T47D (cell line): ENCODE results near the gene CCDC57.

Experiments
- DNase-seq, 2 experiments: peaks; one replicate each; pipeline versions ENCODE4 v3.0.0 to v3.0.0-alpha.2; 2011 to 2012; ENCODE audit warnings: low read depth in 1 of 2, low spot score in 1 of 2
- JUND ChIP-seq: IDR thresholded peaks from 2 replicates; pipeline ENCODE4 v1.6.1; 2012; ENCODE audit warnings: low read depth
- in situ Hi-C: cut with HindIII; loops from 2 replicates; pipeline ENCODE4 v1.10.0; 2016; ENCODE audit warnings: low sequenced_read_pairs, low pct_unique_long_range_greater_than_20kb

The CCDC57 gene

DNA sequence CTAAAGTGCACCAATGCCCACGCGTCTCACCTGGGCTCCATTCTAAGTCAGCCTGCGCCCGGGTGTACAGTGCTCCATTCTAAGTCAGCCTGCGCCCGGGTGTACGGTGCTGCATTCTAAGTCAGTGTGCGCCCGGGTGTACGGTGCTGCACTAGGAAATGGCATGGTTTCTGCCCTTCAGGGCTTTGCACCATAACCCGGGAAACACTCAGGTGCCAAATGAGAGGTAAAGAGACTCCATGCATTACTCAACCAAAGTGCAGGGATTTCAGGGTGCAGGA, 85.4 kb downstream of the CCDC57 start:
- in situ Hi-C loops: no loop called here
- DNase-seq: no peak
- TF ChIP-seq JUND: no peak

DNA sequence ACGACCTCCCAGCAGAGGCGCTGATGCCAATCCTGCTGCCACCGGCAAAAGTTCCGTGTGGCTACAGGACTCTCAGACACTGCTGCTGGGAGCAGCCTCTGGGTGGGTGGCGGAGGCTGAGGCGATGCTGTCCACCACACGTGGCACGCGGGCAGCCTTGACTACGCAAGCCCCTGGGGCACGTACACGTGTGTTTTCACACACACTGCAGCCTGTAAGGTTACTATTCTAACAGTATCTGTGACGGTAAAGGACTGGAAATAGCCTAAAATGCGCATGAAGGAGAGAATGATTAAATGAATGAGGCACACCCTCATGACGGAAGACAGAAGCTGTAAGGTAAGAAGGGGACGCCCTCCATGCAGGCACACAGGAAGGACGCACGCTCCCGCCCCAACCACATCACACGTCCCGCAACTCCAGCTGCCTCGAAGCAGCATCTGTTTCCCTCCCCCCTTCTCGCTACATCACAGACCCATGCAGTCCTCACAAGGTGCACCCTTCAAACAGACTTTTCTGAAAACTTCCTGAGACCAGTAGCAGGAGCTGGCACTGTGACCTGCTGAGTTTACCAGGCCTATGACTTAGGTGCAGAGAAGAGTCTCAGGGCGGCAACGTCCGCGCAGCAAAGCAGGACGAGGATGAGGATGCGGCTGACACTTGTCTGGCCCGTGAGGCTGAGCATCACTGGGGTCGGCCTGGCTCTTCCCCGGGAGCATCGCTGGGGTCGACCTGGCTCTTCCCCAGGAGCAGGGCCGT, 85.9 kb downstream of the CCDC57 start:
- no peak for DNase-seq
- in situ Hi-C loops: no loop called here
- TF ChIP-seq JUND: no peak

DNA sequence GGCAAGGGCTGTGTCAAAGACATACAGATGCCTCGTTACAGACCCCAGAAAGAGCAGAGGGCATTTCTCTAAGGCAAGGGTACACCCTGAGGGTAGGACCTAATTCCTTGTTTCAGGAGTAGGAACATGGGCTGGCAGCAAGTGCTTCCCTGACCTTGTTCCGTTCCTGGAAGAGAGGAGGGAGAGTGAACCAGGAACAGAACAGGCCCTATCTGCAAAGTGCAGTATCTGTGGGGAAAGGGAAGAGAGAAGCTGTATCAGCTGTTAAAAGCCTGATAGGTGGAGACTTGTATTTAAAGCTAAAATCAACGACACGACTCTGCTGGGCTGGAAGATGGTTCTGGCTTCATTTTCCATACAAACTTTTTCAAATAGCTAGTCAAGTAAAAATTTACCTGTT, 88.5 kb downstream of the CCDC57 start:
- no peak for TF ChIP-seq JUND
- in situ Hi-C loops: no loop called here
- DNase-seq: no peak

DNA sequence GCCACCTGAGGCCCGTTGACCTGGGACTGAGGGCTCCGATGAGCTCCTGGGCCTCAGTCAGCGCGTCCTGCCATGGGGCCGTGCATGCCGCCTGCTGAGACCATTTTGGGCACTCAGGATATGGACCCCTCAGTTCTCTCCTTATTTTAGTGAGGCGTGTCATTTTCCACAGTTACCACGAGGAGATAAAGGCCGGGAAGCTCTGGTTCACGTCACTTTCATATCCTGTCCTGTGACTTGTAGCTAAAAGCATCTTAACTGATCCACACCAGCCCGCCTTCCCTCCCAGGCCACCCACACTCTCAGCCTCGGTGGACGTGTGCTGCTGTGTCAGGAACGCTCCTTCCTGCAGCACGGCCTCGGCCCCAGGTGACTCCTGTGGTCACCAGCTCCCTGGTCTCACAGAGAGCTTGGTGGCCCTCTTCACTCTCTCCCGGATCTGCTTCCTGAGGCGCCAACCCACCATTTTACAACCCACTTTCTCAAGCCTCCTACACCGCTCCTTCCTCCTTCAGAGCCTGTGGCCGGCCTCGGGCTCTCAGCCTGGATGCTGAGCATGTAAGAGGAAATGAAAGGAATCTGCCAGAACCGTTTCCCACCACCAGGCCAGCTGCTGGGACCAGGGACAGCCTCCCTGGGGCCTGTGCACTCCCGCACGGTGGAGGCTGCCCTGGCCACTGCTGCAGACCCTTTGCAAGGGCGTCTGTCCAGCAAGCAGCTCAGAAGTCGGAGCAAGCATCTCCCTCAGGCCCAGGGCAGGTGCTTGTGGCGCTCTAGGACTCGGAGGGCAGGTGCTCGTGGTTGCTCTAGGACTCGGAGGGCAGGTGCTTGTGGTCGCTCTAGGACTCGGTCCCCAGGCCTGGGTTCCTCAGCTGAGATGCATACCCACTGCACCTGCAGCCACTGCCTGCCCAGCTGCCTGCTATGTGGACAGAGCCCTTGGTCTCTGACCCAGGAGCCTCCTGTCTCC, 90.7 kb downstream of the CCDC57 start:
- in situ Hi-C loops: no loop called here
- no peak for TF ChIP-seq JUND
- DNase-seq: no peak

DNA sequence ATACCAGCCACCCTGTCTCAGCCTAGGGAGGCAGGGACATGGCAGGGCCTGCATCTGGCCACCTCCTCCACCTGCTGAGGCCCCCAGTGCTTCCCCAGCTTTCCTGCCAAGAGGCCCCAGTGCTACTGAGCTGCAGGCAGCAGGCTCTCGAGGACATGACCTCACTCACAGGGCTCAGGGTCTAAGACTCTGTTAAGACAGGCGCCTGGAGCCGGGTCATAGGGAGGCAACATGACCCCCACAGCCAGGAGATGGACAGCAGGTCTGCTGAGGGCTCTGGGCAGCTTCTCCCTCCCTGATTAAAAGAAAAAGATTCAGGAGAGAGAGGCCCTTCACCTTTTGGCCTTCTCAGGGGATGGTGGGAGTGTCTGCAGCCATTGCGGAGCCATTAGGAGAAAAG, 91.4 kb downstream of the CCDC57 start:
- no peak for DNase-seq
- no peak for TF ChIP-seq JUND
- in situ Hi-C loops: no loop called here

DNA sequence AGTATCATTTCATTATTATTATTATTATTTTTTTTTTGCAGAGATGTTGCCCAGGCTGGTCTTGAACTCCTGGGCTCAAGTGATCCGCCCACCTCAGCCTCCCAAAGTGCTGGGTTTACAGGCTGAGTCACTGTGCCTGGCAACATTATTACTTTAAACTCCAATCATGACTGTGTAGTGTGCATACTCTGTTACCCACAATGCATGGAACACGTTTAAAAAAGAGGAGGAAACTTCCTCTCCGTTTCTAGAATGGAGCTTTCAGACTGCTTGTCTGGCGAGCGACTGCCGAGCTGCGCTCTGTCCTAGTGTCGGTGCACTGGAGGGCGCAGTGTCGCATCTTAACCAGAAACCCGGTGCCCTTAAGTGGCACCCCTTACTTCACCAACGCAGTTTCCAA, 92.5 kb downstream of the CCDC57 start:
- DNase-seq: no peak
- no peak for TF ChIP-seq JUND
- in situ Hi-C loops: no loop called here

DNA sequence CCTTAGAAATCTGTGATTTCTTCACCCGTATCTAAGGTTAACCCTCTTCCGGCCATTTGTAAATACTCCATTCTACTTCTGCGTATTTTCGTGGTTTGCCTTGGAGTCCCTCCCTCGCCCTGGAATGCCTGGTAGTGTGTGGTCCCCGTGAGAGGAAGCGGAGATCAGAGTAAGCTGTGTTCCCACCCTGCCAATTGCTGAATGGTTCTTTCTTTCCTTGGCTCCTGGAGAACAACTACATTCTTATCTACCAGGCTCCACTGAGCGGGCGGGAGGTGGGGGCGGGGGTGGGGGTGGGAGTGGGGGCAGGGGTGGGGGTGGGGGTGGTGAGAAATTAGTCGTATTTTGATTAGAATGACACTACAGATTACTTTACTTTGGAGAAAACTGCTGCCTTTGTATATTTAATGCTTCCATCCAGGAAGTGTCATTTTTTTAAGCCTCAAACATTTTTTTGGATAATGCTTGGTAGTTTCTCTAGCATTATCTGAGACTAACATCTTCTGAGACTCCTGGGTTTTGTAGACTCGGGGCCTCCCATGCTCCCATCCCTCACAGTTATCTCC, 93.7 kb downstream of the CCDC57 start:
- DNase-seq: no peak
- in situ Hi-C loops: no loop called here
- TF ChIP-seq JUND: no peak

DNA sequence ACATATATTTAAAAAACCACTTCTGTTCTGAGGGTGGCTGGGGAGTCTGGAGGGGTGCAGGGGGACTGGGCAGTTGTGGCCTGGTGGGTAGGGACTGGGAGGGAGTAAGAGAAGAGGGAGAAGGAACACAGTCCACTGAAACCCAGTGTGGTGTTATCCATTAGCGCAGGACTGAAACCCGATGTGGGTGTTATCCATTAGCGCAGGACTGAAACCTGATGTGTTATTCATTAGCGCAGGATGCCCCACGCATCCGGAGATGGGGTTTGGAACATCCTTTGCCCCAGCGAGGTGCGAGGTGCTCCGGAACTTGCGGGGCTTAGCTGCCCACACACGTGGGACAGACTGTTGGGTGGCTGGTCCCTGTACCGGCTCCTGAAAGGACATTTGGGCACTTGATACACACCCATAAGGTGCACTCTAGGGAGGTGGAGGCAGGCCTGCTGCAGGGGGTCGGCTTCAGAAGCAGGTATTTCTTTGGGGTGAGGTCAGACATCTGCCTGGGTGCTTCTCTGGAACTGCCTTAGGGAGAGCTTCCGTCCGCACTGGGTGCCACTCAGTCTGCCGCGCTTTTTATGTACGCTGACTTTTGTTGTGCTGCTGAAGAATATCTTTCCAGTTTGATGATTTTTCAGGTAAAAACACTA, 94.4 kb downstream of the CCDC57 start:
- TF ChIP-seq JUND: no peak
- DNase-seq: no peak
- in situ Hi-C loops: no loop called here

DNA sequence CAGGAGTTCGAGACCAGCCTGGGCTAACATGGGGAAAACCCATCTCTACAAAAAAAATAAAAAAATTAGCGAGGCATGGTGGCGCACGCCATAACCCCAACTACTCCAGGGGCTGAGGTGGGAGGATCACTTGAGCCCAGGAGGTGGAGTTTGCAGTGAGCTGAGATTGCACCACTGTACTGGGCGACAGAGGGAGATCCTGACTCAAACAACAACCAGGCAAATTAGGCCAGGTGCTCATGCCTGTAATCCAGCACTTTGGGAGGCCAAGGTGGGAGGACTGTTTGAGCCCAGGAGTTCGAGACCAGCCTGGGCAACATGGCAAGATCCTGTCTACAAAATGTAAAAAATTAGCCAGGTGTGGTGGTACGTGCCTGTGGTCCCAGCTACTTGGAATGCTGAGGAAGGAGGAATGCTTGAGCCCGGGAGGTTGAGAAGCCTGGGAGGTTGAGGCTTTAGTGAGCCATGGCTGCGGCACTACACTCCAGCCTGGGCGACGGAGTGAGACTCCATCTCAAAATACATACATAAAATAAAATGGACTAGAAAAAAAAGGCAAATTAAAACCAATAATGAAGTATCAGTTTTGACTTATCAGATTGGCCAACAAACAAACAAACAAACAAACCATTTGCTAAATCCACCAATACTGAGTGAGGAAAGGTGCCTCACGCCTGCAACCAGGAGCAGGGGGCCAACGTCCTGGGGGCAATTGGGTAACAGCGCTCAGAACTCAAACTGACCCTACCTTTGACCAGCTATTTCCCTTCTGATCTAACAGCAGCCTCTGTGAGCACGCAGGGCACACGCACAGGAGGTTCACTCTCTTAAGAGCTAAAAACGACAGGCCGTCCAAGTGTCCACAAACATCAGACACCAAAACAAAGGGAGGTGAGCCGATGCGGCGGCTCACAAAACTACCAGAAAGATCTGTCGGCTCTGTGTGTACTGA, 95.2 kb downstream of the CCDC57 start:
- TF ChIP-seq JUND: no peak
- no peak for DNase-seq
- in situ Hi-C loops: no loop called here

DNA sequence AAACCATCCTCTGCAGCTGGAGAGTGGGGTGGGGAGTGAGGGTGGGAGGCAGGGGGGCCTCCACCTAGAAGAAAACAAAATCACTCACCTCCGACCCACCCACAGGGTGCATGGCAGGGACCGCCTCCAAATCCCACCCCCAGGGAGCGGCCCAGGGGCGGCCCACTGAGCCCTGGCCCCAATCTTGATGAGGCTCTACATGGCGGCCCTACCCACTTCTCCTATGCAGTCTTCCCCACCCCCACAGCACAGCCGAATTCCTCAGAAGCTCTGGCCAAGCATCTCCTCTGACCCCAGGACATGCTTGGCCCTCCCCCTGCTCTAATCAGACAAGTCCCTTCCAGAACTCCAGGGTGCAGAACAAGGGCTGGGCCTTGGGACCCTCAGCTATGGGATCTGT, 96.4 kb downstream of the CCDC57 start:
- TF ChIP-seq JUND: no peak
- in situ Hi-C loops: no loop called here
- no peak for DNase-seq

DNA sequence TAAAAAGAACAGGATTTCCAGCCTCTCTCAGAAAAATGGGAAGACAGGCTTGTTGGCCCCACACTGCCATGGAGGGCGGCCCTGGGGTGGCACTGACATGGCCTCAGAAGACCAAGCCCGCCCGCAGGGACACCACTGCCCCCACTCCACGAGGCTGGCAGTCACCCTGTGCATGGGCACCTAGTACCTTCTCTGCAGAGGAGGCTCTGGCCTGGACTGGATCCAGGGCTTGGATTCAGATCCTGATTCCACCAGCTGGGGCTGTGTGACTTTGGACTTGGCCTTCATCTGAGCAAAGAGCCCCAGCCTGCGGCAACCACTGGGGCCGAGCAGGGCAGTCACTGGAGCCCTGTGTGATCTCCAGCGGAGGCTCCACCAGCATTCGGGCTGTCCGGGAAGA, 97.8 kb downstream of the CCDC57 start:
- in situ Hi-C loops: no loop called here

DNA sequence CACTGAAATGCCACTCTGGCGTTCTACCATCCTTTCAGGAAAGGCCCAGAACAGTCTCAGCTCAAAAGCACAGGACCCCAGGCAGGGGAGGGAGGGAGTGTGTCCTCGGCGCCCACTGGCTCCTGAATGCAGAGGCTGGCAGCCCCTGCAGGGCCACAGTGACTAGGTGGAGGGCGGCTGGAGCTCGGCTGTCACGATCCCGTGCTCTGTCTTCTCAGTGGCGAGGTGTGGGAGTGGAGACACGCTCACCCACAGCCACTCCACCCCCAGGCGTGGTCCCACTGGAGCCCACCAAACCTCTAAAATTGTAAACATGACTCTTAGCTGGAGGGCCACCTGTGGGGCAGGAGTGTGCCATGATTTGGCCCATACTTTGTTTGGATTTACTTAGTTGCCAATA, 98.2 kb downstream of the CCDC57 start:
- TF ChIP-seq JUND: no peak
- DNase-seq: no peak
- in situ Hi-C loops: no loop called here

More for the DNA sequence above, 97.8 kb downstream of the CCDC57 start:
- DNase-seq: no peak
- no peak for TF ChIP-seq JUND
